SK-N-MC (cell line): ENCODE data around the gene PQBP1.
A peak's percentile ranks its signal among the peaks of the same experiment; 100 is the strongest.
"Not testable (repeated sequence)": the region's sequence is repeated elsewhere in the genome, so short reads cannot be mapped to it uniquely, and the experiment has no call there.

ENCODE experiments used
- DNase-seq: peaks from one replicate; pipeline ENCODE4 v3.0.0-alpha.2; 2011; ENCODE audit warnings: low read depth, low spot score
- H3K27ac ChIP-seq: fragments of 200-600 bp; sonication (generic); 2 replicates; pipeline ENCODE4 v1.5.1; 2016; ENCODE audit warnings: mixed run types
- H3K36me3 ChIP-seq: fragments of 200-600 bp; sonication (generic); 2 replicates; pipeline ENCODE4 v1.6.1; 2017; ENCODE audit warnings: antibody characterized with exemption, low read length, mixed read lengths; ENCODE audit not compliant: insufficient read depth
- H3K4me3 ChIP-seq: fragments of 200-600 bp; sonication (generic); 2 replicates; pipeline ENCODE4 v1.5.1; 2016
- H3K9ac ChIP-seq: fragments of 200-600 bp; sonication (generic); 2 replicates; pipeline ENCODE4 v1.8.0; 2017; ENCODE audit warnings: mixed run types, mixed read lengths; ENCODE audit not compliant: insufficient read length
- H3K9me3 ChIP-seq: fragments of 200-600 bp; sonication (generic); 2 replicates; pipeline ENCODE4 v1.6.1; 2017; ENCODE audit warnings: low read depth, mild to moderate bottlenecking, antibody characterized with exemption, low read length, moderate library complexity, mixed read lengths
- EZH2 ChIP-seq: fragments of 200-600 bp; sonication (generic); IDR thresholded peaks from one replicate; pipeline ENCODE4 v1.6.1; 2017; ENCODE audit warnings: antibody characterized with exemption
- FOXP2 ChIP-seq: optimal IDR thresholded peaks from 2 replicates; pipeline ENCODE3; 2011; ENCODE audit warnings: mild to moderate bottlenecking, moderate library complexity; ENCODE audit not compliant: insufficient read depth; ENCODE audit errors: extremely low read length, control extremely low read depth
- POLR2AphosphoS5 ChIP-seq: IDR thresholded peaks from 2 replicates; pipeline ENCODE4 v1.6.1; 2012; ENCODE audit warnings: mild to moderate bottlenecking, low read depth, low read length, borderline replicate concordance

PQBP1 gene

DNA sequence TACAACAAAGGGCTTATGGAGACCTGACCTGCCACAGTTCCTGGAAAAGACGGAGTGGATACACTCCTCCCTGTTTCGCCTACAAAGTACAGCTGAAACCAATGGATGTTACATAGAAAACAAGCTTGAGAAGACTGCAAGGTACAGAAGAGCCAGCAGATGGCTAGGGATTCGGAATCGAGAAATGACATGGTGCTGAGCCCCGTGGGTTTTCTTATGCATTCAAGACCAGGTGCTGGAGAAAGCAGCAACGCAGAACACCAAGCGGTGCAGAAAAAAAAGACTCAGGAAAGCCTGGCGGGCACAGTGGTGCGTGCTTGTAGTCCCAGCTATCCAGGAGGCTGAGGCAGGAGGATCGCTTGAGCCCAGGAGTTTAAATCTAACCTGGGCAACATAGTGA, 14.0 kb upstream of the PQBP1 start:
- no peak for DNase-seq
- no peak for TF ChIP-seq POLR2AphosphoS5
- no peak for TF ChIP-seq EZH2
- no peak for TF ChIP-seq FOXP2
- Histone ChIP-seq H3K36me3 (no peaks in the 10 kb centered on the region), H3K27ac (no peak overlapping the region), H3K9me3 (no peaks in the 10 kb centered on the region), H3K9ac (no peak overlapping the region), H3K4me3 (no peak overlapping the region)

DNA sequence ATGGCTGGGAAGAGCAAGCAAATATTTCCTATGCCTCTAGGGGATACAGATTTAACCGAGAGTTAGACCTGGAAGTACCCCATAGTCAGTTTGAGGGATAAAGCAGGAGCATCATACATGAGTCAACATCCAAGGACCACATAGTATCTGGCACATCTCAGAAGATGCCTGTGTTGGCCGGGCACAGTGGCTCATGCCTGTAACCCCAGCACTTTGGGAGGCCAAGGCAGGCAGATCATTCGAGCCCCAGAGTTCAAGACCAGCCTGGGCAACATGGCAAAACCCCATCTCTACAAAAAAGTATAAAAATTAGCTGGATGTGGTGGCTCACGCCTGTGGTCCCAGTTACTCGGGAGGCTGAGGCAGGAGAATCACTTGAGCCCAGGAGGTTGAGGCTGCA, 11.1 kb upstream of the PQBP1 start:
- H3K27ac ChIP-seq, H3K9ac ChIP-seq, H3K9me3 ChIP-seq, H3K36me3 ChIP-seq, DNase-seq, H3K4me3 ChIP-seq: not testable (repeated sequence)

DNA sequence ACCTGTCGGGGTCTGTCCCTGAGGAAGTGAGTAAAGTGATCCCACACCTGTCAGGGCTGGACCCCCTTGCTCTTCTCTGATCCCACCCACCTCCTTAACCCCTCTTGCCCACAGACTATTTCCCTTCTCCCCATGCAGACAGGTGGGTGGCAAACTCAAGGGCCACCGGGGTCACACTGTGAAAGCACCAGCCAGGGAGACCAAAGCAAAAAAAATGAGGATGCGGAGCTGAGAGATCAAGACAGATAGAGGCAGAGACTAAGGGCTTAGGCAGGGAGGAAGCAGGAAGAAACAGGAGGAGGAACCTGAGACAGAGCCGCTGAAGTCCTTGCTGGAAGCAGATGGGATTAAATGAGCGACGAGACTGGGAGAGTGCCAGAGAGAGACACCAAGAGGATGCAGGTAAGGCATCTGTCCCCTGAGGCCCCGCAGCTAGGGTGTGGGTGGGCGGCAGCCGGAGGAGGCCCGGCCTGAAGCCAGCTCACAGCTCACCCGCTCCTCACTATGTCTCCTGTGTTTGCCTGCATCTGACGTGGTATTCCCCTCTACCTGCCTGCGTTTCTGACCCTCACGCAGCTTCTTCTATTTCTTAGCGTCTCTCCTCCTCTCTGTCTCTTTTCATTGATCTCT, 7.3 kb upstream of the PQBP1 start:
- no peak for TF ChIP-seq POLR2AphosphoS5
- TF ChIP-seq EZH2, result no peak
- no peak for TF ChIP-seq FOXP2
- DNase-seq, result no peak
- H3K36me3 ChIP-seq, result no peaks in the 10 kb centered on the region; the same call in 1 of the 2 replicates
- H3K27ac ChIP-seq, result no peak overlapping the region
- H3K9ac ChIP-seq, result no peak overlapping the region
- H3K9me3 ChIP-seq, result no peaks in the 10 kb centered on the region
- peak overlapping the region; percentile 77; the same call in 1 of the 2 replicates for H3K4me3 ChIP-seq

- Histone ChIP-seq H3K9me3 (no peaks in the 10 kb centered on the region), H3K9ac (peak overlapping the region; percentile 50), H3K36me3 (no peaks in the 10 kb centered on the region; the same call in 1 of the 2 replicates), H3K27ac (no peak overlapping the region), H3K4me3 (peak overlapping the region; percentile 77)
- DNase-seq, result no peak
- TF ChIP-seq POLR2AphosphoS5 (no peak), FOXP2 (no peak), EZH2 (no peak)
Measured at GRCh38 chrX:48890934-48891401, 6.8 kb upstream of the PQBP1 start.

GRCh38 chrX:48891402-48892288, 6.1 kb upstream of the PQBP1 start:
- TF ChIP-seq EZH2 (no peak), FOXP2 (no peak), POLR2AphosphoS5 (peak; percentile 66; the same call in 1 of the 2 replicates)

DNA sequence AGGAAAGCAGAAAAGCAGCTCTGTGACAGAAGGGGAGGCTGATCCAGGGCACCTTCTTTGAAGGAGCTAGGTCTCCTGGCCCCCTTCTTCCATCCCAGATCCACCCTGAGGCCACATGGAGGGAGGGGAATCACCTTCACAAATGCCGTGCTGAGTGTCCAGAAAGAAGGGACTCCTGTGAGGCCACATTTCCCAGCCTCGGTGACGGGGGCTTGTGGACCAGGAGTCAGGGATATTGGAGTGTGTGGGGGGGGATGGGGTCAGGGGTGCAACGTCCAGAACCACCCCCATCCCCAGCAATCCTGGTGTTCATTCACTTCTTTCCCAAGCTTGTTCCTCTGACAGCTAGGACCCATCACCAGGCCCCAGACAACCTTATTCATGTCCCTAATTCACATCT, 4.8 kb upstream of the PQBP1 start:
- no peaks in the 10 kb centered on the region for H3K9me3 ChIP-seq
- H3K36me3 ChIP-seq, result no peaks in the 10 kb centered on the region; the same call in 1 of the 2 replicates
- H3K4me3 ChIP-seq, result no peak overlapping the region
- TF ChIP-seq FOXP2, result no peak
- TF ChIP-seq EZH2, result no peak
- no peak for TF ChIP-seq POLR2AphosphoS5
- no peak overlapping the region for H3K27ac ChIP-seq
- DNase-seq, result no peak
- H3K9ac ChIP-seq, result no peak overlapping the region

More at GRCh38 chrX:48891402-48892288, 6.1 kb upstream of the PQBP1 start:
- DNase-seq, result no peak
- Histone ChIP-seq H3K27ac (no peak overlapping the region), H3K4me3 (peak overlapping the region; percentile 77), H3K9me3 (no peaks in the 10 kb centered on the region), H3K36me3 (no peaks in the 10 kb centered on the region; the same call in 1 of the 2 replicates), H3K9ac (peak overlapping the region; percentile 50)

DNA sequence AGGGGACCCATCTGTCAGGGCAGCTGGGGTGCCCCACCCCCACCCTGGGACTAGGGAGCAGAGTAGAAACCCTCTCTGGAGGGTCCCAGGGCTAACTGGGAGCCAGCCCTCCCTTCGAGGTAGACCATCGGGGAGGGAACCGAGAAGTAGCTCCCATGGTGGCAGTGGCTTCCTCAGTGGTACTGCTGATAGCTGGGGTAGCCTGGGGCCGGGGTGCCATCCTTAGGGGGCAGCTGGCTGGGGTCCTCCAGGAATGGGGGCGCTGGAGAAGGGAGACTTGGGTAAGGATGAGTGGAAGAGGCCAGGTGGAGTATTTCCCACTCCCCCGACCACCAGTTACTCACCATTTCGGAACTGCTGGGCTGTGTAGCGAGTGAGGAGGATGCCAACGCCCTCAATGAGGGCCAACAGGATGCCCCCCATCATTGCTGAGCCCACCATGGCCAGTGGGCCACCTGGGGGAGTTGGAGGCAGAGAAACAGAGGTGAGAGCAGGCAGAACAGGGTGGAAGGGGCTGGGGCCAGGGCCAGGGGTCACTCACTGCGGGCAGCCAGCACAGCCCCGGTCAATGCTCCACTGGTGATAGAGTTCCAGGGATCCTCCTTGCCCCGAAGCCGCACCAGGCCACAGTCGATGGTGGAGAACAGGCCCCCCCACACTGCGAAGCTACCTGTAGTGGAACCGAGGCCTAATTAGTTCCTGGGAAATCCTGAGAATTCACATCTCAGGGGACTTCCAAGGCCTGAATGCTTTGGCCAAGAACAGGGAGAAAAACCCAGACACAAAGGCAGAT, 4.0 kb upstream of the PQBP1 start:
- Histone ChIP-seq H3K27ac (no peak overlapping the region), H3K9ac (no peak overlapping the region), H3K9me3 (no peaks in the 10 kb centered on the region), H3K36me3 (no peaks in the 10 kb centered on the region; the same call in 1 of the 2 replicates), H3K4me3 (no peak overlapping the region)
- no peak for DNase-seq
- TF ChIP-seq EZH2, result no peak
- TF ChIP-seq POLR2AphosphoS5, result no peak
- TF ChIP-seq FOXP2, result no peak

DNA sequence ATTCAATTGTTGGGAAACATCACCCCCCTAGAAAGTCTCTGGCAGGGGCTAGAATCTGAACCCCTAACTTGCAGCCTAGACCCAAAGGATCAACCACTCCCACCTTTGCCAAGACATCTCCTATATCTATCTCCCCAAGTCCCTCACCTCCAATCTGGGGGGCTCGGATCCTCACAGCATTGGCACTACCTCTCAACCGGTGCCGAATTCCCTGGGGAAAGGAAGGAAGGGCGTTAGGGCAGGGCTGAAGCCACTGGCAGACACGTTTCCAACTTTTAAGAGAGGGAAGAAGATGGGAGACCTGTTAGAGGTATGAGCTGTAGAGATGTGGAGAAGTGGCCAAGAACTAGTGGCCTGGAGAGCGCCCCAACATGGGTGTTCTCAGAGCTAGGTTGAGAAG, 2.8 kb upstream of the PQBP1 start:
- Histone ChIP-seq H3K9ac (no peak overlapping the region), H3K4me3 (no peak overlapping the region), H3K9me3 (no peaks in the 10 kb centered on the region), H3K36me3 (peaks cover 6% of the 10 kb centered on the region; the same call in 1 of the 2 replicates), H3K27ac (no peak overlapping the region)
- TF ChIP-seq POLR2AphosphoS5, result no peak
- no peak for TF ChIP-seq FOXP2
- no peak for TF ChIP-seq EZH2
- DNase-seq, result no peak
